Neural crest cell (in vitro differentiated cells): Measurements from ENCODE around the gene TNRC6C. TPM values are rescaled to one million over a fixed set of nuclear protein-coding genes. Genes with fewer than 3 reads are reported as not detected.

ENCODE experiments used
- DNase-seq: peaks from one replicate; pipeline ENCODE4 v3.0.0; 2021; ENCODE audit warnings: low read depth, mixed read lengths, low spot score
- H3K27ac Mint-ChIP-seq: one replicate; pipeline ENCODE4 v1.8.0; 2021; ENCODE audit warnings: mild to moderate bottlenecking, mixed read lengths; ENCODE audit not compliant: unreplicated experiment
- H3K27me3 Mint-ChIP-seq: 2 replicates; pipeline ENCODE4 v1.8.0; 2021; ENCODE audit warnings: low read depth, mild to moderate bottlenecking, mixed read lengths
- H3K36me3 Mint-ChIP-seq: 2 replicates; pipeline ENCODE4 v1.8.0; 2021; ENCODE audit warnings: low read depth, mild to moderate bottlenecking, mixed read lengths
- H3K4me1 Mint-ChIP-seq: 2 replicates; pipeline ENCODE4 v1.8.0; 2021; ENCODE audit warnings: mixed read lengths
- H3K4me3 Mint-ChIP-seq: one replicate; pipeline ENCODE4 v1.8.0; 2021; ENCODE audit warnings: mild to moderate bottlenecking, mixed read lengths
- H3K9me3 Mint-ChIP-seq: 2 replicates; pipeline ENCODE4 v1.8.0; 2021; ENCODE audit warnings: mixed read lengths
- total RNA-seq: library from RNA; stranded (reverse); gene quantifications from 2 replicates; pipeline ENCODE4 v1.2.1, GENCODE V29; 2021
- TF ChIP-seq, protein P1 (sequence below): fragments of 200-600 bp; sonication (generic); conservative IDR thresholded peaks from 2 replicates; pipeline ENCODE4 v1.5.0; 2021; ENCODE audit warnings: antibody characterized with exemption, mild to moderate bottlenecking

TNRC6C gene
- total RNA-seq, 1 donor from 2014 or later = 40.5 TPM

DNA sequence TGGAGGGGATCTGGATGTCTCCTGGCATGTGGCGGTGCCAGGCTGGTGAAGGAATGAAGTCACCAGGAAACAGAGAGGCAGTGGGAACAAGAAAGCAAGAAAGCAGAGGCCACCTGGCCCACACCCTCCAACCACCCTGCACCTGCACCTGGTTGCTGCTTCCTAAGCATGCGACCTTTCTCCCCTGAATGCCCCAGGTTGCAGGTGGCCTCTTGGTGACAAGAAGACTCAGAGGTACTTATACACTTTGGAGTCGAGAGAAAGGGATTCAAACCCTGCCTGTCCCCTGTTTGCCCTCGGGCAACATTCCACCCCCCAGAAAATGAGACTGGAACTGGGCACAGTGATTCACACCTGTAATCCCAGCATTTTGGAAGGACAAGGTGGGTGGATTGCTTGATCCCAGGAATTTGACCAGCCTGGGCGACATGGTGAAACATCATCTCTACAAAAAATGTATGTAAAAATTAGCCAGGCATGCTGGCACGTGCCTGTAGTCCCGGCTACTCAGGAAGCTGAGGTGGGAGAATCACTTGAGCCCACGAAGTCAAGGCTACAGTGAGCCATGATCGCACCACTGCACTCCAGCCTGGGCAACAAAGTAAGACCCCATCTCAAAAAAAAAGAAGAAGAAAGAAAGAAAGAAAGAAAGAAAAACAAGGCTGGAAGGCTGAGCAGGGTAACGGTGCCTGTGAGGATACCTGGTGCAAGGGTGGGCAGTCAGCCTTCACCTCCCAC, 34.6 kb upstream of the TNRC6C start:
- Mint-ChIP-seq H3K4me3 (no peak overlapping the region), H3K27ac (no peak overlapping the region), H3K27me3 (peaks cover 12% of the 10 kb centered on the region), H3K4me1 (peaks cover 27% of the 10 kb centered on the region), H3K36me3 (peaks cover 4% of the 10 kb centered on the region), H3K9me3 (peaks cover 9% of the 10 kb centered on the region)
- TF ChIP-seq, protein P1, sequence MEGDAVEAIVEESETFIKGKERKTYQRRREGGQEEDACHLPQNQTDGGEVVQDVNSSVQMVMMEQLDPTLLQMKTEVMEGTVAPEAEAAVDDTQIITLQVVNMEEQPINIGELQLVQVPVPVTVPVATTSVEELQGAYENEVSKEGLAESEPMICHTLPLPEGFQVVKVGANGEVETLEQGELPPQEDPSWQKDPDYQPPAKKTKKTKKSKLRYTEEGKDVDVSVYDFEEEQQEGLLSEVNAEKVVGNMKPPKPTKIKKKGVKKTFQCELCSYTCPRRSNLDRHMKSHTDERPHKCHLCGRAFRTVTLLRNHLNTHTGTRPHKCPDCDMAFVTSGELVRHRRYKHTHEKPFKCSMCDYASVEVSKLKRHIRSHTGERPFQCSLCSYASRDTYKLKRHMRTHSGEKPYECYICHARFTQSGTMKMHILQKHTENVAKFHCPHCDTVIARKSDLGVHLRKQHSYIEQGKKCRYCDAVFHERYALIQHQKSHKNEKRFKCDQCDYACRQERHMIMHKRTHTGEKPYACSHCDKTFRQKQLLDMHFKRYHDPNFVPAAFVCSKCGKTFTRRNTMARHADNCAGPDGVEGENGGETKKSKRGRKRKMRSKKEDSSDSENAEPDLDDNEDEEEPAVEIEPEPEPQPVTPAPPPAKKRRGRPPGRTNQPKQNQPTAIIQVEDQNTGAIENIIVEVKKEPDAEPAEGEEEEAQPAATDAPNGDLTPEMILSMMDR = no peak
- no peak for DNase-seq

DNA sequence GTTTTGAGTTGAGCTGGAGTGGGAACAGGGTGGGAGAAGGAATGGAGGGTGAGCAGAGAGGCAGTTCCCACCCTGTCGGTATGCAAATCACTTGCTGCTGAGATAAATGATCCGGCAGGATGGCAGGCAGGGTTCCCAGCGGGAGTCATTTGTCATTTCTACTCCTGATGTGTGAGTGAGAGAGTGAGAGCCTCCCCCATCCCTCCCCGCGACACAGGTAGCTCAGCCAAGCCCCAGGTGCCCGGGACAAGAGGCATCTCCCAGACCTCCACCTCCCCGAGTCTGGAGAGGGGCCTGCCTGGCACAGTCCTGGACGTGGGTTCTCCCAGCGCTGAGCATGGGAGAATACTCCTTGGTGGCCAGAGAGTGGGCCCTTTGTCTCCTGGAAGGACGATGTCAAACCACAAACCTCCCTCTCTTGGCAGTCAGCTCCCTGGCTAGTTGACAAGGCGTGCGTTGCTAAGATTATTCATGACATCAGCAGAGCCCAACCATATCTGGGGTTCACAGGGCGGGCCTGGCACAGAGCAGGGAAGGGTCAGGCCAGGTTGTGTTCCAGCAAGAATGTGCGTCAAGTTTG, 33.7 kb upstream of the TNRC6C start:
- Mint-ChIP-seq H3K36me3 (no peaks in the 10 kb centered on the region), H3K27ac (no peak overlapping the region), H3K4me1 (peaks cover 18% of the 10 kb centered on the region), H3K4me3 (no peak overlapping the region), H3K27me3 (peaks cover 9% of the 10 kb centered on the region), H3K9me3 (peaks cover 2% of the 10 kb centered on the region)
- no peak for DNase-seq
- TF ChIP-seq, protein P1 = no peak

DNA sequence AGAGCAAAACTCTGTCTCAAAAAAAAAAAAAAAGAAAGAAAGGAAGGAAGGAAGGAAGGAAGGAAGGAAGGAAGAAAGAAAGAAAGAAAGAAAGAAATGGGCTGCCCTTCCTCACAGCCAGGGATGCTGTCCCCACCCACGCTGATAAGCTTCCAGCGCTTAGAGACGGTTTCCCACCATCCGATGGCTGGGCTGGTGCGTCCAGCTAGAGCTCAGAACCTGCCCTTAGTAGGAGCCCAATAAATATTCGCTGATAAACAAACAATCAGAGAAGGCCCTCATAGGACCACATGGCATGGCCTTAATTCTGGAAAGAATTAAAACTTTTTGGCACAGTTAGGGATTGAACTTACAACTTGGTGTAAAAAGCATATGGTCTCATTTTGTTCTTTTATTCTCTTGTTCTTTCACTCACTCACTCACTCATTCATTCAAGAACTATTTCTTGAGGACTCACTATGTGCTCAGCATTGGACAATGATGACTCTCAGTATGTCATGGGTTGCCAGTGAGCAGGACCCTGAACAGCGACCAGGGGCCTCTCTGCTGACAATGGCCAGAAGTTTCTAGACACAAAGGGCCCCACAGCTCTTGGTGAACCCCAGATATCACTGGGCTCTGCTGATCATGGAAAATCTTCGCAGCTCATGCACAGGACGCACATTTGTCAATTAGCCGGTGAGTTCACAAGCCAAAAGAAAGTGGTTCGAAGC, 32.5 kb upstream of the TNRC6C start:
- Mint-ChIP-seq H3K4me1 (peaks cover 18% of the 10 kb centered on the region), H3K36me3 (no peaks in the 10 kb centered on the region), H3K27ac (no peak overlapping the region), H3K4me3 (no peak overlapping the region), H3K27me3 (peaks cover 9% of the 10 kb centered on the region), H3K9me3 (peaks cover 2% of the 10 kb centered on the region)
- DNase-seq = no peak
- TF ChIP-seq, protein P1 = no peak

DNA sequence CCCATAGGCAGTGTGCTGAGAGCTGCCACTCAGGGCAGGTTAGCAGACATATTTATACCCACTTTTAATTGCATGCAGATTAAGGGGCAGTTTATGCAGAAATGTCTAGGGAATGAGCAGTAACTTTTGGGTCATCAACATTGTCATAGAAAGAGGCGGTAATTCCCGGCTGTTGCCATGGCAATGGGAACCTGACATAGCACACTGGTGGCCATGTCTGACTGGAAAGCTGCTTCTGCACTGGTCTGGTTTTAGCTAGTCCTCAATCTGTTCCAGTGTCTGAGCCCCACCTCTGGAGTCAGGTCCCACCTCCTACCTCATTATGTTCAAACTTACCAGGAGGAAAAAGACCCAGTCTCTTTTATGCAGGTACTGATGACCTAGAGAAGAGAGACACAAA, 31.5 kb upstream of the TNRC6C start:
- H3K4me3 Mint-ChIP-seq = no peak overlapping the region
- H3K27ac Mint-ChIP-seq = no peak overlapping the region
- no peaks in the 10 kb centered on the region for H3K36me3 Mint-ChIP-seq
- H3K27me3 Mint-ChIP-seq = peaks cover 9% of the 10 kb centered on the region
- H3K4me1 Mint-ChIP-seq = peaks cover 24% of the 10 kb centered on the region
- TF ChIP-seq, protein P1 = no peak
- H3K9me3 Mint-ChIP-seq = peaks cover 2% of the 10 kb centered on the region
- DNase-seq = no peak

DNA sequence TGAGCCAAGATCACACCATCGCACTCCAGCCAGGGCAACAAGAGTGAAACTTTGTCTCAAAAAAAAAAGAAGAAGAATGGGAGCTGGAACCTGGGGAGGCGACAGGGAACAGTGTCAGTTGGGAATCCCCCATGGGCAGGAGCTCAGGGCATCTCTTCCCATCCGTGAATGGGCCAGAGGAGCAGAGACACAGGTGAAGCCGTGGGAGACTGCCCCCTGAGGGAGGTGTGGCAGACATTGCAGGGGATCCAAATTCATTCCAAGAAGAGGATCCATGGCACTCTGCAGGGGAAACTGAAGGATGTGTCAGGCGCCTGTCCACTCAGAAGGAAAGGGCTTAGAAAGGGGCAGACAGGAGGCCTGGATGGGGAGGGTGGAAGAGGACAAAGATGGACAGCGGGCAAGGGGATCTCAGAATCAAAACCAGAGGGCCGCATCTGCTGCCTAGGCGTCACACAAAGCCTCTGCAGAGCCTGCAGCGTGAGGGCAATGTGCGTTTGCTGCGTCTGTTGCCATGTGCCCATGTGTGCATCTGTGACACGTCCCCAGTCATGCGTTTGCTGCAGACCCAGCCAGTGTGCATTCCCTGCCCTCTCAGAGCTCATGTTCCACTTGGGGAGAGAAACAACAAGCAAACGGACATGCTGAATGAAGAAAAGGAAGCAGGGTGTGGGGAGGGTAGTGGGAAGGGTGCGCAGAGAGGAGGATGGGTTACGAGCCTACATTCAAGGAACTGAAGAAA, 30.6 kb upstream of the TNRC6C start:
- Mint-ChIP-seq H3K27ac (no peak overlapping the region), H3K27me3 (peaks cover 9% of the 10 kb centered on the region), H3K36me3 (no peaks in the 10 kb centered on the region), H3K9me3 (peaks cover 2% of the 10 kb centered on the region), H3K4me1 (peaks cover 19% of the 10 kb centered on the region), H3K4me3 (no peak overlapping the region)
- no peak for DNase-seq
- TF ChIP-seq, protein P1 = no peak
